AG08395 (cell line): ENCODE results near the gene MBNL1.

Experiments
- DNase-seq: peaks from one replicate; pipeline ENCODE4 v3.0.0; 2012; ENCODE audit warnings: mixed read lengths, low spot score

Gene MBNL1

DNA sequence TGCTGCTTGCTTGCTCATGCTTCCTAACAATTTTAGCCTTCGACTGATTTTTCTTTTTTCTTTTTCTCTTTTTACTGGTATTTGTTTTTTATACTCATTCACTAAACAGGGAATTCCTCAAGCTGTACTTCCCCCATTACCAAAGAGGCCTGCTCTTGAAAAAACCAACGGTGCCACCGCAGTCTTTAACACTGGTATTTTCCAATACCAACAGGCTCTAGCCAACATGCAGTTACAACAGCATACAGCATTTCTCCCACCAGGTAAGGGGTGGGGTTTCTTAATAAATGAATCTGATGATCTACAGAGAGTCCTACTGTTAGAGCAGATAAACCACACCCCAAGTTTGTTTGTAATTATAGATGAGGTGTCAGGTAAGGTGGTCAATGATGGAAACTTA, 178.8 kb downstream of the MBNL1 start:
- DNase-seq, result no peak

DNA sequence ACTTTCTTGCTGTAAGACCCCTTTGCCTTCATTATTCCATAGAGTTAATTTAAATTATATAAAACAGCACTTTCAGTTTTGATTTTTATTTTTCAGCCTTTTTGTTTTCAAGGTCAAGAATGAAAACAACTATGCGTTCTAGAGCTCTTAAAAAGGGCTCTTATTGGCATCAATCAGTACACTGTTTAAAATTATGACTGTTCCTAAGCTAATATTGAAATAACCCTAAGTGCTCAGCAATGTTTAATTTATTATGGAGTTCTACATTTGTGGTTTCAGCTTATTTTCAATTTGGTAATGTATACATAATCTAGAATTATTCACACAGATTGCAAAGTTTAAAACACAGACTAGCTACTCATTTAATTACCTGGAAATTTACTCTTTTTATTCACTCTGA, 179.4 kb downstream of the MBNL1 start:
- no peak for DNase-seq

DNA sequence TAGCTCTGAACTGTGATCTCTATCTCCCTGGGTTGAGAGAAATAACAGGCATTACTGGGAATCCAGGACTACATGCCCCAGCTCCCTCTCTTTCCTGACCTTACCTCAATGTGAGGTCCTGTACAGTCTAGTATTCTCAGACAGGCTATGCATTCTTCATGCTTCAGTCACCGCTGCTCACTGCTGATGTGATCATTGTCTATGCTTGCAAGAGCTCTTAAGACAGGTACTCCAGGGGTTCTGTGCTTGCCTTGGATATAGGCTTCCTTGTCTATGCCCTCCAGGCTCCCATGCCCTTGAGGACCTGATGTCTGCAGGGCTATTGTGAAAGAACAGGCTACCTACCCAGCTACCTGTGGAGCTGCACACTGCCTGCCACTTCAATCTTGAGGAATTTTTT, 183.6 kb downstream of the MBNL1 start:
- DNase-seq, result no peak

DNA sequence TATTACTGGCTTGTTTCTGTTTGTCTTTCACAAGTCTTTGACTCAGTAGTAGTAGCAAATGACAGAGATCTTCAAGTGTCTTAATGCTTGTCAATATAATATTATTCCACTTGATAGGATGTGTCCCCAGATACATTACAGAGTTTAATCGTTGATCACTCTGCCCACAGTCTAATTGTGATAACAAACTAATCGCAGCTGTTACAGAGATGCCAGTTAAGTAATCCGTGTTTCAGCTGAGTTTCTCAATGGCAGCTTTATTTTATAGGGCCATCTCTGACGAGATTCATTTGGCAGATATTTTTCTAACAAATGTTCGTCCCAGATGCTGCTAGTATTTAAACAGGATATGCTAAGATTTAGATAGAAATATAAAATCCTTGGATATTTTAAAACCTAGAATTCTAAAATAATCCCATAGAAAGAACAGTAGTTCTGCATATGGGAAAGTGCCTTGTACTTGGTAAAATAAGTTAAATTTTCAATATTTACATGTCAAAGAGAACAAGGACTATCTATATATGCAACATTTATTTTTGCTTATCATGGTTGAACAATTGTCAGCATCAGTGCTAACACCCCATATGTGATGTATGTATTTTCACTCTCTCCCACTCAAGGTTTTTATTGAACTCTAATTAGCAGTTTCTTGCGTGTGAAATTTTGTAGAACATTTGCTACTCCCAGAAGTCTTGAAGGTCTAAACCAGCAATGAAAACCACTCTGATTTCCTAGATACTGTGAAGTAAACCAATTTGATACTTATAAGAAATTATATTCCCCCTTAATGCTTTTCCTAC, 185.5 kb downstream of the MBNL1 start:
- DNase-seq, result no peak

DNA sequence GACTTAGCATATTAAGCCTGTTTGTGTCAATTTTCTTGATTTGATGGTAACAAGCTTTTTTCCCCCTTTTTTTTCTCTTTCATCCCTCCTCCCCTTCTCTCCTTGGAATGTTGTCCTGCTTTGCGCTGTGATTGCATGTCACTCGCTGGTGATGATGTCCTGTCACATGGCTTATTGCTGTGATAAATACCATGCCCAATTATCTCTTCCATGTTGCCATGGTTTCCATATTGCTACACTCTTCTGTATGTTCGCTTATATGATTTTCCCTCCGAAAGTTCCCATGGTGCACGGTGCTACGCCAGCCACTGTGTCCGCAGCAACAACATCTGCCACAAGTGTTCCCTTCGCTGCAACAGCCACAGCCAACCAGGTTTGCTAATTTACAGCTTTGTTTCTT, 187.3 kb downstream of the MBNL1 start:
- no peak for DNase-seq

DNA sequence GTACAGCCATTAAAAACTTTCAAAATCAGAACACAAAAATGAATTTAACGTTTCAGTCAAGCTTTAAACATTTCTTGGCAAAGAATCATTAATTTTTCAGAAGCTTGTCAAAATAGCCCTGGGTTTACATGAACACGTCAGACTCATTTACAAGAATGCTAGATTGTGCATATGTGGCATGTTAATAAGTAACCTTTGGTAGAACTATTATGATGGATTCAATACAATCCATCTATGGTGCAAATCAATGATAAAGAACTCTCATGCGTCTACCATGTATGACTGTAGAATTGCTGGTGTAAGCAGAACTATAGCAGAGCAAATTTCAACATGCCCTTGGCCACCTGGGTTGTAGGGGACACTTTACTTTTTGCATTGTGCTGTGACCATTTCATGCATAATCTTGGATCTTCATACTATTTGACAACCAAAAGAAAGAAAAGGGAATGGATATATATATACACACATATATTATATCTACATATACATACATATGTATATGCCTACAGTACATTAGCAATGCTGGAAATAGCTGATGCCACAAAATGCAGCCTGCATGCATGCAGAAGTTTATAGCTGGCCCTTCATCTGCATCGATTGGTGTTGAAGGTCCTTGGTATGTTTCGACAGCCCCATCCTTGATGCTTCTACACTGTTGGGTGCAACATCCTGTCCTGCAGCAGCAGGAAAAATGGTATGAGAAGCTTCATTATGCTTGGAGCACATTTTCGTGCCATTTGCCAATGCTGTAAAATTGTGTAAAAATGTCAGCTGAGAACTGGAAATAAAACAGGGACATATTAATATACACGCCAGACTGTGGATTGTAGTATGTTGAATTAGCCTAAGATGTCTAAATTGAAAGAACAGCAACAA, 189.0 kb downstream of the MBNL1 start:
- no peak for DNase-seq

DNA sequence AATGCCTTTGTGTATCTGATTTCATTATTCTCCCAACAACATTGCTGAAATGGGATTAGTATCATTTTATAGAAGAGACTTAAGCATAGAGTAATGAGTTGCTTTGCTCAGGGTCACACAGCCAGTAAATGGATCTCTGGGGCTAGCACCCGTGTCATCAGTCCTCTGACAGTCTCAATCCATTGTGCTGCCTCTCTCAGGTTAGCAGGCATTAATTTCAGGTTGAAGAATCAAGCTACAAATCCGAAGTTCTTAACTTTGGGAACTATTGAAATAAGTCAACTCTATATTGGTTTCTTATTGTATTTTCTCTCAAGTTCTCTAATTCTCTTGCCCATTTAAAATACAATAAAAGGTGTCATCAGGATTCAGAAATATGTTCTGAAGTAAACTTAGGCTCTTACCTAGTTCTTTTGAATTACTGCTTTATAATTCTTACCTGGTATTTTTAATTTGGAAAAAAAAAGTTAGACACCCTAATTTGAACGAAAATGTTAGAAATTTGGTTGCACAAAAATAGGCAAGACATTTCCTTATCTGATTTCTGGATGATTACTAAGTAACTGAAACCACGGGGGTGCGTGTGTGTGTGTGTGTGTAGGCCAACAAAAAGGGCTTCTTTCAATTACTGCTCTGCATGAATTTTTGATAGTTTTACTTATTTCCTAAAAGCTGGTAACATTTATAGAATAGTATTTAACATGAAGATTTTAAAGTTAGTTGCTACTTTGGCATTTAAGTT, 189.8 kb downstream of the MBNL1 start:
- DNase-seq, result no peak

DNA sequence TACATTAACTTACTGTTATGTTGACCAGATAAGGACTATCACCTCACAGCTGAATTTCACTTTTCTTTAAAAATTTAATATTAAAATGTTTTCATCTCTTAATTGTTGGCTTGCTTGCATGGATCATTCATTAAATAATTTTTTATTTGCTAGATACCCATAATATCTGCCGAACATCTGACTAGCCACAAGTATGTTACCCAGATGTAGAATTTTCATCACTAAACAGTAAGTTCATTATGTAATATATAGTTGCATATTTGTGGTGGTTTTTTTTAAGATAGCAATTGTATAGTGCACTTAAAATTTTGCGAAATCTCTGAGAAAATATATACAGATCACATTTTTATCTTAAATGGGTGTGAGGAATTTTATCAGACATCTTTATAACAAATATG, 190.4 kb downstream of the MBNL1 start:
- DNase-seq, result no peak

DNA sequence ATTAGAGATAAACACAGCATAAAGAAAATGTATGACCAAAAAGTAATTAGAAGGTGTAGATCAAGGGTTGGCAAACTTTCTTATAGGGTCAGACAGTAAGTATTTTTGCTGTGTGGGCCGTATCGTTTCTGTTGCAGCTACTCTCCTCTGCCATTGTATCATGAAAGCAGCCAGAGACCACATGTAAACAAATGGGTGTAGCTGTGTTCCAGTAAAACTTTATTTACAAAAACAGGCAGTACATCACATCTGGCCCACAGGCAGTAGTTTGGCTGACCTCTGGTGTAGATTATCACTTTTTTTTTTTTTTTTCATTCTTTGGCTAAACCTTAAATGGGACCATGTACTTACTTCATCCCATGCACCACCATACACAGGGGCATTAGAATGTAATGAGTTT, 190.8 kb downstream of the MBNL1 start:
- DNase-seq, result no peak

DNA sequence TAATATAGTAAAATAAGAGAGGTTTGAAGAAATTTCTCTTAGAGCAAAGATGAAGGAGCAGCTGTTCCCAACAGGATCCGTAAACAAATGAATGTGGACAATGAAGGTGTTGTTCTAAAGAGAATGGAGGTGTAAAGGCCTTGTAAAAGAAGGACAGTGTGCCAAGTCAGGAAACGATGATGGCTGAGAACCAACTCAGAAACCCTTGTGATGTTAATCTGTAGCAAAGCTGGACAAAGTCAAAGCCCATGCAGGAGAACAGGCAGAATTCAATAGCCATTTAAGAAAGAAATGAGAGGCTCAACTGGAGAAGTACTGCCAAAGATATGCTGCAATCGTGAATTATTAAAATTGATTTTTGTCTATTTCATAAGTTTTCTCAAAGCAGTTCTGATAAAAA, 192.2 kb downstream of the MBNL1 start:
- no peak for DNase-seq

DNA sequence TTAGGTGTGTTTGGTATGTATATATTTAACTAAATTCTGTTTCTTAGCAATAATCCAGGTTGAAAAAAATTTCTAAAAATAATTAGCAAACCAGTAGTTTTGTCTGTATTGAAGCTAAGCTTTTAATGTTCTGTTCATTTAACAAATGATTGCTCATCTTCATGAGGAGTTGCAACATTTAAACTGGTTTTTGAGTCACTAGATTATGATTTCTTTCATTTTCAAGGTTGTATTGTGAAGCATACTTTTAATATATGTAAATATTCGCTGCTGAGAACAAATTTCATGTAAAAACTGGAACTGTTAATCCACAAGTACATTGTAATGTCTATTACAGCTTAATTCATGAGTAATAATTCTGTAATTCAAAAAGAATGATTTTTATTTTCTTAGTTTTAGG, 192.7 kb downstream of the MBNL1 start:
- DNase-seq, result no peak

DNA sequence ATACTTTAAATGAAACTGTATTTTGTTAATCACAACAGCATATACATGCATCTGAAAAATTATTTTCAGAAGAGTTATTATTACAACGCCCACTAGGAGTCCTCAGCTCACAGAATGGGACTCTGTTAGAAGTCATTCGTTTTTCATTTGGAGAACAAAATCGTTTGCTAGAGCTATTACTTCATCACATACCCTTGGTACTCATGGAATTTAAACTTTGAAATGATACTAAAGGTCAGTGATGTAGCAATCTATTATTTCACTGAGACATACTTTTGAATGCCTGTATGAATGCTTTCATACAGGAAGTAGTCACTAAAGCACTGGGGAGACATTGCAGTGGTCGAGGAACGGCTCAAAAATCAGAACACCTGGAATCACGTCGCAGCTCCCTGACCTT, 198.1 kb downstream of the MBNL1 start:
- peak; percentile 69 for DNase-seq

DNA sequence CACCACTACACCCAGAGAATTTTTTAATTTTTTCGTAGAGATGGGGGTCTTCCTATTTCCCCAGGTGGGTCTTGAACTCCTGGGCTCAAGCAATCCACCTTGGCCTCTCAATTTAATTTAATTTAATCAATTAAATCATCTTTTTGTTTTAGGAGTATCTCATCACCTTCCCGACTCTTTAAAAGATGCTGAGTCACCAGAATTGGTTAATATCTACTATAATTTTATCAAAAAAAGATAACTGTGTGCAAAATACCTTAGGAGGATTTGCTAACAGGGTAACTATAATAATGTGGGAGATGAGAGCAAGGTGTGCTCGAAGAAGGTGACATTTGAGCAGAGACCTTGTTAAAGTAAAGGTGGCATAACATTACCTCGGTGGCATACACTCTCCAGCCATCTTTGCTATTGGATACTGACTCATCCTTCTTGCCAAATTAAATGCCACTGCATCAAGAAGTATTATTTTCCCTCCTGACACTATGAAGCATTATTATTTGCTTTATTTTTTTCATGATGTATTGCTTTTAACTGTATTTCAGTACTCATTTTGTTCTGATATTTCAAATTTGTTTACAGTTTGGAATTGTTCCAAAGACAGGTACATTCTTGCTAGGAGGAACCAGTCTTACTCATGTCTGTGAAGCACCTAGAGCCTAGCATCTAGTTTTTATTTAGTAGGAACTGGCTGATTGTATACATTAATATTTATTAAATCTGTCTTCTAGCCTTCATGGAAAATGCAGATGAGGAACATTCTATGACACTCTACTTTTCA, 200.7 kb downstream of the MBNL1 start:
- DNase-seq, result no peak

DNA sequence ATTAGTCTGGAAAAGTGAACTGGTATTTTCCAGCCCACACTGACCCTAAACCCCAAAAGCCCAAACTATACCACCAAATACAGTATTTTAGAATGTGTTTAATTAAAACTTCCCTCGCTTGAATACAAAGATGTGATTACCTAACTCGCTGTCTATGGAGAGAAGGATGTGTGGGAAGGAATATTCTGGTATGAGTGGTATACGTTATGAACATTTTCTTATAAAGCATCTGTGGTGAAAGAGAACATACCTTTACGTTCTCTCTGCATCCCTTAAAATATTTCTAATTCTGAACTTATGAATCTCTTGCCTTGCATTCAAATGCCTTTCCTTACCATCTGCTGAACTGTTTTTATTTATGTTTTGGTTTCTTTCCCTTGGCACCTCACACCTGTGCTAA, 201.4 kb downstream of the MBNL1 start:
- no peak for DNase-seq

DNA sequence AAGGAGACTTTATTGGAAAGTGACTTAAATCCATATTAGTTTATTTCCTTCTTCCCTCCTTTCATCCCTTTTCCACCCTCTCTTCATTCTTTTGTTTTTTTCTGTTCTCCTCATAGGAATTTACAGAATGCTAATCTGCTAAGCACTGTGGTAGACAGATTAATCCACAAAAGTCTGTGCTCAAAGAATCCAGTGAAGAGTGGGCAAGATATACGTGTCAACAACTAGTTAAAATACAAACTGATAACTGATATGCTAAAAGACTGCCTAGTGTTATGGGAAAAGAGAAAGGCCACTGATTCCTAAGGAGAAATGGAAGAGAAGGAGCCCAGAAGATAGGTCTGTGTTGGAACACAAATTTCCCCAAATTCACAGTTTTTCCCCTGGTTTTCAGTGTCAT, 202.2 kb downstream of the MBNL1 start:
- no peak for DNase-seq

DNA sequence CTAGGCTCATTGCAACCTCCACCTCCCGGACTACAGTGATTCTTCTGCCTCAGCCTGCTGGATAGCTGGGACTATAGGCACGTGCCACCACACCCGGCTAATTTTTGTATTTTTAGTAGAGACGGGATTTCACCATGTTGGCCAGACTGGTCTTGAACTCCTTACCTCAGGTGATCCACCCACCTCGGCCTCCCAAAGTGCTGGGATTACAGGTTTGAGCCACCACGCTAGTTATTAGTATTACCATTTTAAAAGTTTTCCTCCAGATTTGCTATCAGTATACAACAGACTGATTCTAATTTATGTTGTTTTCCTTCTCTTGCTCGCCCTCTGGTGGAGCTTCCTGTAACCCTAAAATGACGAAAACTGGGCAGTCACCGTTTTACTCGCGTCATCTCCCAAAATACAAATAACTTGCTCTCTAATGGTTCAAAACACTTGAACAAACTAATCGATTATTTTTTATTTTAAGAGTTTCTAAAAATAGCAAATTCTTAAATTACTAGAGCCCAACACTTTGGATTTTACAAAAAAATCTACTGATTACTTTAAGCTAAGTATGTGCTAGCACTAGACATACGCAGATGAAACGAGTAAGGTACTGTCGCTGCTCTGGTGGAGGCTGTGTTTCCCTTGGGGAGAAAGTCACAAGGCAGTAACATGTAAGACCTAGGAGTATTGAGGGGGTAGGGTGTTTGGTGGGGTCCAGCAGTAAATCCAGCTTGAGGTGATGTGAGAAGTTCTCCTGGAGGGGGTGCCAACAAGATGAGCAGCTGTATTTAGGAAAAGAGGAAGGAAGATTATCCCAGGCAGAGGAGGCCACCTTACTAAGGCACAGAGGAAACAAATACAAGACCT, 203.3 kb downstream of the MBNL1 start:
- peak; percentile 60 for DNase-seq

DNA sequence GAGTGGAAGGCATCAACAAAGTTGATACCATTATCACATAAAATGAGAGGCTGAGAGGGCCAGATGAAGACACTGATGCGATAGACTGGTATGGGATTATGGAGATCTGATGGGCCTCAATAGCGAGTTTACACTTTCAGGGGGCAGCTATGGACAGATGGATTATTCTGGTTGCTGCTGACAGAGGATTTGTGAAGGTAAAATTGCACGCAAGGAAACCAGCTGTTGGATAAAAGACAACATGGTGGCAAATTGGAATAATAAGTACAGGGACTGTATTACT, 203.9 kb downstream of the MBNL1 start:
- no peak for DNase-seq

DNA sequence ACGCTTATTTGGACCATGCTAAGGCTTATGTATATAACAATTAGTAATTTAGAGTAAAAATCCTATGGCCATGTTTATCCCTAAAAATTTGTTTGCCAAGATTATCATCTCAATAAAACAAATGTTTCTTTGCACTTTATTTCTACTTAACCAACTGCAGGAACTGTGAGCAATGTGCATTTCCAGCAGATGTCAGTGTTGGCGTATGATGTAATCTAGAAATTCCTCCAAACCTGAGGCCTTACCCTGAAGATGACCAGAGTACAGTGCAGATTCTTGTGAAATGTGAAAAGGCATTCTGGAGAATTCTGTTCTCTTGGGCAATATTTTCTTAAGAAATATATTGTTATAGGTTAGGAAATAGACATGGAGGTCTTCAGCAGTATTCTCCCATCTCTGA, 205.9 kb downstream of the MBNL1 start:
- peak; percentile 72 for DNase-seq

DNA sequence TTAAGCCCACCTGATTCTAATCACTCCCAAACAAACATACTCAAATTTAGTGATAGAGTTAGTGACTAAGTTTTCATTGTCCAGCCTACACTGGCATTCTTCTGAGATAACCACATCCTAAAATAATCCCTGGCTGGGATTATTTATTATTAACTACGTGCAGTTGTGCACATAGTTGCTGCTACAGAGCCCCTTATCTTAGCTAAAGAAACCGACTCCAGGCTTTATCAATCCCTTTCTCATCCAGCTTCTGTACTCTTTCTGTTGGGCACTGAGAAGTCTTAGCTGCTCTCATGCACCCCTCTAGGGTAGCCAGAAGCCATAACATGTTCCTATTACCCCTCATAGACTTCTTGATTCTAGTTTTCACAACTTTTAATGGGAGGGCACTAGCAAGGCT, 208.7 kb downstream of the MBNL1 start:
- DNase-seq, result no peak

DNA sequence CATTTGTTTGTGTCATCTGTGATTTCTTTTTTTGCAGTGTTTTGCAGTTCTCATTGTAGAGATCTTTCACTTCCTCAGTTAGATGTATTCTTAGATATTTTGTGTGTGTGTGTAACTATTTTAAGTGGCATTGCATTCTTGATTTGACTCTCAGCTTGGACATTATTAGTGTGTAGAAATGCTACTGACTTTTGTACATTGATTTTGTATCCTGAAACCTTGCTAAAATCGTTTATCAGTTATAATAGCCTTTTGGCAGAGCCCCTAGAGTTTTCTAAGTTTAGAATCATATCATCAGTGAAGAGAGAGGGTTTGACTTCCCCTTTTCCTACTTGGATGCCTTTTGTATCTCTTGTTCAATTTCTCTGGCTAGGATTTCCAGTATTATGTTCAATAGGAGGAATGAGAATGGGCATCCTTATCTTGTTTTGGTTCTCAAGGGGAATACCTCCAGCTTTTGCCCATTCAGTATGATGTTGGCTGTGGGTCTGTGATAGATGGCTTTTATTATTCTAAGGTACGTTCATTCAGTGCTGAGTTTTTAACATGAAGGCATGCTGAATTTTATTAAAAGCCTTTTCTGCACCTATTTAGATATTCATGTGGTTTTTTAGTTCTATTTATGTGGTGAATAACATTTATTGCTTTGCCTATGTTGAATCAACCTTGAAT, 211.7 kb downstream of the MBNL1 start:
- no peak for DNase-seq

DNA sequence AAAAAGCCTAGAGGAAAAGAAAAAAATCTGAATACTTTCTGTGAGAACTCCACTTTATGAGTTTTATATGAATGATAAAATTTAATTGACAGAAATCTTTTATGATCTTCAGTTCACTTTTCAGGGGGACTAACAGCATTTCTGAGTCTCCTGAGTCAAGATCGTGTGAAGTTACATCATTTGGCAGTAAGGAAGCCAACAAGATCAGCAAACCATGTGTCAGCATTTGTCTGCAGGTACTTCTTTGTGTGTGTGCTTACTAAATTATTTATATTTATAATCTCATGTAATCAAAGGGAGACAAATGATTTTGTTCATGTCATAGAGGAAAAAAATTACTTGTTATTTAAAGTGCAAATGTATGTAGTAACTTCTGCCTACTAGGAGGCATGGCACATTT, 217.6 kb downstream of the MBNL1 start:
- DNase-seq, result no peak
